ENCODE results near the gene CFAP119. TPM values are rescaled to one million over a fixed set of nuclear protein-coding genes. Genes with fewer than 3 reads are reported as not detected.

Gene CFAP119
- total and polyA plus RNA-seq, 12 donors, result 2.3 to 37.6 (median 8.0) TPM

DNA sequence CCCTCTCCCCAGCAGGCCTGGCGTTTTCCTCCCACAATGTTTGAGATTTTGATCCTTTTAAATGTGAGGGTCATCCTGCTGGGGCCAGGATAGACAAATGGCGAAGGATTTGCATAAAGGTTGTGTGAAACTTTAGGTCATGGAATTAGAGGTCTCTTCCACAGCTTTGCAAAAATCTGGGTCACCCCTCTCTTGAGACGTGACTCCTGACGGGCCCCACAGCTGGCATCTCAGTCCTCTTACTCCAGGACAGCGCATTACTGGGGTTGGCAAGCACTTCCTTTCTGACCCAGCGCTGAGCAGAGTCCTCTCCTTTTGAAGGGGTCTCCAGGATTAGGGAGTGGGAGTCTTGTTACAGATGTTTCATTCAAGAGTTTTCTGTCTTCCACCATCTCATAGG is 17.7 kb upstream of the CFAP119 start:
- H3K36me3 ChIP-seq (replicated peaks in 1 of 2), result peaks cover 0 to 33% of the 10 kb centered on the region in 2 donors
- 86 to 93% (median 89%) methylated on average over 5 to 6 of the region's 6 CpGs for WGBS, 4 donors
- H3K27ac ChIP-seq, result peak overlapping the region in 1 of 5 donors; percentile 31
- peaks cover 4 to 19% of the 10 kb centered on the region in 2 donors for H3K4me1 ChIP-seq (replicated peaks in 1 of 2)
- no peak overlapping the region for H3K4me3 ChIP-seq
- no peaks in the 10 kb centered on the region for H3K27me3 ChIP-seq
- no peak for DNase-seq
- no peaks in the 10 kb centered on the region for H3K9me3 ChIP-seq (replicated peaks in 1 of 3)
- TF ChIP-seq, protein P1, sequence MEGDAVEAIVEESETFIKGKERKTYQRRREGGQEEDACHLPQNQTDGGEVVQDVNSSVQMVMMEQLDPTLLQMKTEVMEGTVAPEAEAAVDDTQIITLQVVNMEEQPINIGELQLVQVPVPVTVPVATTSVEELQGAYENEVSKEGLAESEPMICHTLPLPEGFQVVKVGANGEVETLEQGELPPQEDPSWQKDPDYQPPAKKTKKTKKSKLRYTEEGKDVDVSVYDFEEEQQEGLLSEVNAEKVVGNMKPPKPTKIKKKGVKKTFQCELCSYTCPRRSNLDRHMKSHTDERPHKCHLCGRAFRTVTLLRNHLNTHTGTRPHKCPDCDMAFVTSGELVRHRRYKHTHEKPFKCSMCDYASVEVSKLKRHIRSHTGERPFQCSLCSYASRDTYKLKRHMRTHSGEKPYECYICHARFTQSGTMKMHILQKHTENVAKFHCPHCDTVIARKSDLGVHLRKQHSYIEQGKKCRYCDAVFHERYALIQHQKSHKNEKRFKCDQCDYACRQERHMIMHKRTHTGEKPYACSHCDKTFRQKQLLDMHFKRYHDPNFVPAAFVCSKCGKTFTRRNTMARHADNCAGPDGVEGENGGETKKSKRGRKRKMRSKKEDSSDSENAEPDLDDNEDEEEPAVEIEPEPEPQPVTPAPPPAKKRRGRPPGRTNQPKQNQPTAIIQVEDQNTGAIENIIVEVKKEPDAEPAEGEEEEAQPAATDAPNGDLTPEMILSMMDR (IDR thresholded peaks at IDR 0.05), result no peak
- TF ChIP-seq POLR2A (IDR thresholded peaks at IDR 0.05), result no peak
- intact Hi-C loops (cut with DNase I), result no loop called here

GRCh38 chr16:30778549-30779244 is 16.8 kb upstream of the CFAP119 start:
- H3K4me1 ChIP-seq (replicated peaks in 1 of 2), result peaks cover 4 to 20% of the 10 kb centered on the region in 2 donors
- intact Hi-C loops (cut with DNase I), result no loop called here
- DNase-seq, result peak in 1 of 7 donors; percentile 26
- WGBS, 4 donors, result 81 to 91% (median 84%) methylated on average over 14 of the region's 14 CpGs
- peaks cover 0 to 36% of the 10 kb centered on the region in 2 donors for H3K36me3 ChIP-seq (replicated peaks in 1 of 2)
- H3K4me3 ChIP-seq, result no peak overlapping the region
- peak overlapping the region in 1 of 5 donors; percentile 31 for H3K27ac ChIP-seq
- TF ChIP-seq, protein P1 (IDR thresholded peaks at IDR 0.05), result no peak
- TF ChIP-seq POLR2A (IDR thresholded peaks at IDR 0.05), result no peak
- no peaks in the 10 kb centered on the region for H3K9me3 ChIP-seq (replicated peaks in 1 of 3)
- no peaks in the 10 kb centered on the region for H3K27me3 ChIP-seq

DNA sequence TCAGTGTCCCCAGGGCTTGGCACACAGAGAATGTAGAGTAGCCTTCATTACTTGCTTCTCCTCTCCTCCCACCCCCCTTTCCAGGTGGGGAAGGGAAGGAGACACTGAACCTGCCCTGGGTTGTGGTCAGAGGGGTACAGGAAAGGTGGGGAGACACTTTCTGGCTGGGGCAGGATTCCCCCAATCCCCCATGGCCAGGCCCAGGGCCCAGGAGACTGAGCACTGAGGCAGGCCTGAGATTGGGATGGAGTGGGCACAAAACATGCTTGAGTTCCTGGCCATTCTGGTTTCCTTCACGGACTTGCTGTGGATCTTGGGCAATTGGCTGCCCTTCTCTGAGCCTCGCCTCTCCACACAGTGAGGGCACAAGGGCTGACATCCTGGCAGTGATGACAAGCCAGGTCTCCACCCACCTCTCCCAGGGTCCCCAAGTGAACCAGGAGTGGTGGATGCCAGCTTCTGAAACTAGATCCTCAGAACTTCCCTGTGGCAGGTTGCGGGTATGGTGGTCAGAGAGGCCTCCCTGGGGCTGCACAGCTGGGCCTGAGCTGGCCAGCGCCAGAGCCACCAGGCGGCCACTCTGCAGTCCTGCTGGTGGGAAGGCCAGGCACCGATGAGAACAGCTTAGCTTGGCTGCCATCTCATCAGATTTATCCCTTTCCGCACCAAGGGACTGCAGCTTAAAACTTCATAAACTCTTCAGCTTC is 15.9 kb upstream of the CFAP119 start:
- intact Hi-C loops (cut with DNase I), result no loop called here
- Histone ChIP-seq H3K9me3 (replicated peaks in 1 of 3) (no peaks in the 10 kb centered on the region), H3K36me3 (replicated peaks in 1 of 2) (peaks cover 0 to 36% of the 10 kb centered on the region in 2 donors), H3K4me1 (replicated peaks in 1 of 2) (peaks cover 4 to 20% of the 10 kb centered on the region in 2 donors), H3K27me3 (no peaks in the 10 kb centered on the region), H3K4me3 (no peak overlapping the region), H3K27ac (peak overlapping the region in 1 of 5 donors; percentile 6)
- 80 to 86% (median 81%) methylated on average over 6 to 7 of the region's 7 CpGs; no CpG with 5 or more reads in 1 of the 4 donors for WGBS, 4 donors
- TF ChIP-seq POLR2A (IDR thresholded peaks at IDR 0.05), result no peak
- TF ChIP-seq, protein P1 (IDR thresholded peaks at IDR 0.05), result no peak
- DNase-seq, result no peak

DNA sequence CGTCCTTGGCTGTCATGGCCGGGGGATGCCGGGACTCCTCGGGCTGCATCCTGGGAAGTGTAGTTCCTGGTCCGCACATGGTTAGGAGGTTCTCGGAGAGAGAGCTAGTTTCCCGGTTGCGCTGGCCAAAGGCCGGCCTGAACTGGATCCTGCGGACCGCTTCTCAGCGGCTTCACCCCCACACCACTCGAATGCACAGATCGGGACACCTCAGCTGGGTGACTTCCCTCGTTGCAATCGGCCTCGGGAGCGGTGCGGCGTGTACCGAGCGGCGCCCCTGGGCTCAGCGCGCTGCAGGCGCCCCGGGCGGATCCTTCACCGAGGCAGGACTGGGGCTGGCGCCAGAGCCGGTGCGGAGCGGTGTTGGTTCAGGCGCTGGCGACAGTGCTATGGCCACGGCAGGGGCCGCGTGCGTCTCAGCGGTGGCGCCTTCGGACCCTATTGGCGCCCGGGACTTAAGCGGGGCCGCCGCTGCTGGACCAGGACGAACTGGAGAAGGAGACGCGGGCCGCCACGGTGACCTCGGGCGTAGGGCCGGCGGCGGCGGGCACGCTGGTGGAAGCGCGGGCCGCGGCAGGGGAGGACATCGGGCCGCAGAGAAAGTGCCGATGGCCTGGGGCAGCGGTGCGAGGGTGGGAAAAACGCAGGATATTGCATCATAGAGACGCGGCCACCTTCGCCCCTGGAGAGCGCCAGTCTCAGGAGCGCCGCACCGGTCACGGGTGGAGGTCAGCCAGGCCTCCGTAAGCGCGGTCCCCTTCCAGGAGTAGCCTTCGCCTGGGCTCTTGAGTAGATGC is 13.7 kb upstream of the CFAP119 start:
- peak overlapping the region; percentile 15 to 93 (median 79) for H3K27ac ChIP-seq
- H3K9me3 ChIP-seq (replicated peaks in 1 of 3), result no peaks in the 10 kb centered on the region
- H3K36me3 ChIP-seq (replicated peaks in 1 of 2), result peaks cover 0 to 43% of the 10 kb centered on the region in 2 donors
- peak; percentile 81 to 91 (median 83) for DNase-seq
- H3K4me1 ChIP-seq (replicated peaks in 1 of 2), result peaks cover 4 to 20% of the 10 kb centered on the region in 2 donors
- H3K4me3 ChIP-seq, result peak overlapping the region; percentile 18 to 70 (median 32)
- TF ChIP-seq, protein P1 (IDR thresholded peaks at IDR 0.05), result no peak
- TF ChIP-seq POLR2A (IDR thresholded peaks at IDR 0.05), result peak; percentile 39 to 64
- no peaks in the 10 kb centered on the region for H3K27me3 ChIP-seq
- intact Hi-C loops (cut with DNase I), result no loop called here
- WGBS, 4 donors, result 0 to 1% (median 0%) methylated on average over 9 to 81 of the region's 81 CpGs
